Inflammatory macrophage treated with lipopolysaccharide for 4 hours (primary cell): ENCODE measurements around the gene MIPOL1.
"Not testable (repeated sequence)": the region's sequence is repeated elsewhere in the genome, so short reads cannot be mapped to it uniquely, and the experiment has no call there.

Experiments
- DNase-seq: peaks from one replicate; pipeline ENCODE4 v3.0.0-alpha.2; 2020

MIPOL1 gene

GRCh38 chr14:37406095-37406494 lies 208.4 kb downstream of the MIPOL1 start:
- no peak for DNase-seq

- no peak for DNase-seq
Measured at GRCh38 chr14:37411079-37411735, 213.5 kb downstream of the MIPOL1 start.

GRCh38 chr14:37413050-37413449 lies 215.3 kb downstream of the MIPOL1 start:
- no peak for DNase-seq

- no peak for DNase-seq
Measured at GRCh38 chr14:37413504-37414003, 215.8 kb downstream of the MIPOL1 start.

GRCh38 chr14:37416264-37416663 lies 218.5 kb downstream of the MIPOL1 start:
- no peak for DNase-seq

GRCh38 chr14:37417151-37417550 lies 219.4 kb downstream of the MIPOL1 start:
- no peak for DNase-seq

- DNase-seq = no peak
Measured at GRCh38 chr14:37417833-37418232, 220.1 kb downstream of the MIPOL1 start.

GRCh38 chr14:37420622-37421021 lies 222.9 kb downstream of the MIPOL1 start:
- no peak for DNase-seq

- DNase-seq = no peak
Measured at GRCh38 chr14:37422319-37422718, 224.6 kb downstream of the MIPOL1 start.

- no peak for DNase-seq
Measured at GRCh38 chr14:37422748-37423147, 225.0 kb downstream of the MIPOL1 start.

- DNase-seq = no peak
Measured at GRCh38 chr14:37428954-37429353, 231.2 kb downstream of the MIPOL1 start.

GRCh38 chr14:37429618-37430017 lies 231.9 kb downstream of the MIPOL1 start:
- DNase-seq = no peak

GRCh38 chr14:37434867-37435266 lies 237.1 kb downstream of the MIPOL1 start:
- no peak for DNase-seq

GRCh38 chr14:37436519-37436918 lies 238.8 kb downstream of the MIPOL1 start:
- no peak for DNase-seq

GRCh38 chr14:37437490-37437889 lies 239.8 kb downstream of the MIPOL1 start:
- DNase-seq = no peak

GRCh38 chr14:37438444-37438843 lies 240.7 kb downstream of the MIPOL1 start:
- DNase-seq = no peak

GRCh38 chr14:37443461-37443860 lies 245.7 kb downstream of the MIPOL1 start:
- DNase-seq = no peak

- DNase-seq = no peak
Measured at GRCh38 chr14:37447883-37448391, 250.2 kb downstream of the MIPOL1 start.

- DNase-seq = no peak
Measured at GRCh38 chr14:37452323-37452722, 254.6 kb downstream of the MIPOL1 start.

- DNase-seq = no peak
Measured at GRCh38 chr14:37453985-37454384, 256.2 kb downstream of the MIPOL1 start.

- DNase-seq = no peak
Measured at GRCh38 chr14:37457334-37457733, 259.6 kb downstream of the MIPOL1 start.

- not testable (repeated sequence) for DNase-seq
Measured at GRCh38 chr14:37462426-37462825, 264.7 kb downstream of the MIPOL1 start.

GRCh38 chr14:37464192-37464858 lies 266.6 kb downstream of the MIPOL1 start:
- no peak for DNase-seq

GRCh38 chr14:37466003-37466622 lies 268.4 kb downstream of the MIPOL1 start:
- DNase-seq = no peak
